RCC 7860 (cell line): ENCODE results near the gene RPH3AL.

ENCODE experiments used
- DNase-seq: peaks from one replicate; pipeline ENCODE4 v3.0.0-alpha.2; 2015; ENCODE audit warnings: low spot score
- FAIRE-seq: peaks from 2 replicates; lab custom pipeline; 2012; peaks lifted over from hg19 to GRCh38; lab: Jason Lieb, UNC

The RPH3AL gene

GRCh38 chr17:352421-353212 is at the start of gene RPH3AL:
RPH3AL (minus strand) TSS chr17:352807; CDS start chr17:327543, 25,264 bp downstream.
- peak; percentile 42 for FAIRE-seq
- DNase-seq = peak; percentile 75

- DNase-seq (no peak), FAIRE-seq (no peak)
Observed at GRCh38 chr17:400257-400656, 47.6 kb upstream of the RPH3AL start.

- FAIRE-seq = no peak
- DNase-seq = no peak
Observed at GRCh38 chr17:396788-397187, 44.2 kb upstream of the RPH3AL start.

- DNase-seq (no peak), FAIRE-seq (no peak)
Observed at GRCh38 chr17:395974-396373, 43.4 kb upstream of the RPH3AL start.

- FAIRE-seq (no peak), DNase-seq (no peak)
Observed at GRCh38 chr17:395179-395578, 42.6 kb upstream of the RPH3AL start.

- no peak for FAIRE-seq
Observed at GRCh38 chr17:394718-395095, 42.1 kb upstream of the RPH3AL start.

GRCh38 chr17:393806-394717 is 41.5 kb upstream of the RPH3AL start:
- DNase-seq (no peak), FAIRE-seq (no peak)

More at GRCh38 chr17:394718-395095, 42.1 kb upstream of the RPH3AL start:
- DNase-seq = no peak

- no peak for DNase-seq
- no peak for FAIRE-seq
Observed at GRCh38 chr17:391850-392249, 39.2 kb upstream of the RPH3AL start.

- no peak for FAIRE-seq
- DNase-seq = no peak
Observed at GRCh38 chr17:390025-390424, 37.4 kb upstream of the RPH3AL start.

- DNase-seq (no peak), FAIRE-seq (no peak)
Observed at GRCh38 chr17:388087-388486, 35.5 kb upstream of the RPH3AL start.

GRCh38 chr17:386141-386876 is 33.7 kb upstream of the RPH3AL start:
- peak; percentile 21 for DNase-seq

GRCh38 chr17:385836-386140 is 33.2 kb upstream of the RPH3AL start:
- no peak for FAIRE-seq

More at GRCh38 chr17:386141-386876, 33.7 kb upstream of the RPH3AL start:
- no peak for FAIRE-seq

GRCh38 chr17:385178-385835 is 32.7 kb upstream of the RPH3AL start:
- no peak for DNase-seq
- FAIRE-seq = no peak

More at GRCh38 chr17:385836-386140, 33.2 kb upstream of the RPH3AL start:
- no peak for DNase-seq

GRCh38 chr17:384622-385177 is 32.1 kb upstream of the RPH3AL start:
- FAIRE-seq = no peak

GRCh38 chr17:383771-384621 is 31.4 kb upstream of the RPH3AL start:
- DNase-seq = no peak
- FAIRE-seq = no peak

More at GRCh38 chr17:384622-385177, 32.1 kb upstream of the RPH3AL start:
- no peak for DNase-seq

- DNase-seq = peak; percentile 6
- FAIRE-seq = no peak
Observed at GRCh38 chr17:382644-383533, 30.3 kb upstream of the RPH3AL start.

- no peak for FAIRE-seq
- no peak for DNase-seq
Observed at GRCh38 chr17:381941-382643, 29.5 kb upstream of the RPH3AL start.

GRCh38 chr17:381516-381915 is 28.9 kb upstream of the RPH3AL start:
- no peak for DNase-seq
- no peak for FAIRE-seq
